RWPE2 (cell line): ENCODE results near the gene VAV3.

Experiments
- ATAC-seq: fragments of 200-7000 bp; cut with Tn5 transposase; 3 replicates; pipeline ENCODE4 v1.9.1; 2021; ENCODE audit warnings: low read depth
- DNase-seq: peaks from one replicate; pipeline ENCODE4 v3.0.0-alpha.2; 2020; ENCODE audit warnings: low spot score
- H3K27ac ChIP-seq: fragments of 450-650 bp; 2 replicates; pipeline ENCODE4 v1.5.1; 2017; ENCODE audit warnings: mild to moderate bottlenecking; ENCODE audit not compliant: poor library complexity, severe bottlenecking
- H3K27me3 ChIP-seq: fragments of 250-450 bp; sonication (Bioruptor Pico); 2 replicates; pipeline ENCODE4 v1.5.1; 2021; ENCODE audit warnings: mild to moderate bottlenecking, moderate library complexity; ENCODE audit not compliant: insufficient read depth, poor library complexity, severe bottlenecking
- H3K36me3 ChIP-seq: fragments of 250-450 bp; sonication (Bioruptor Pico); 2 replicates; pipeline ENCODE4 v1.5.1; 2020; ENCODE audit warnings: low read depth, mild to moderate bottlenecking, moderate library complexity
- H3K4me1 ChIP-seq: fragments of 250-450 bp; sonication (Bioruptor Pico); 2 replicates; pipeline ENCODE4 v1.5.1; 2021; ENCODE audit warnings: mild to moderate bottlenecking, moderate library complexity; ENCODE audit not compliant: insufficient read depth, poor library complexity, severe bottlenecking
- H3K4me3 ChIP-seq: fragments of 250-450 bp; sonication (Bioruptor Pico); 2 replicates; pipeline ENCODE4 v1.5.1; 2021; ENCODE audit warnings: mild to moderate bottlenecking, moderate library complexity; ENCODE audit not compliant: severe bottlenecking
- H3K9me3 ChIP-seq: fragments of 250-450 bp; sonication (Bioruptor Pico); 2 replicates; pipeline ENCODE4 v1.5.1; 2021; ENCODE audit warnings: mild to moderate bottlenecking, moderate library complexity; ENCODE audit not compliant: severe bottlenecking
- TF ChIP-seq, protein P1 (sequence below): fragments of 450-650 bp; IDR thresholded peaks from one replicate; pipeline ENCODE4 v1.5.1; 2017; ENCODE audit warnings: mild to moderate bottlenecking, moderate library complexity; ENCODE audit not compliant: poor library complexity, severe bottlenecking

Gene VAV3

DNA sequence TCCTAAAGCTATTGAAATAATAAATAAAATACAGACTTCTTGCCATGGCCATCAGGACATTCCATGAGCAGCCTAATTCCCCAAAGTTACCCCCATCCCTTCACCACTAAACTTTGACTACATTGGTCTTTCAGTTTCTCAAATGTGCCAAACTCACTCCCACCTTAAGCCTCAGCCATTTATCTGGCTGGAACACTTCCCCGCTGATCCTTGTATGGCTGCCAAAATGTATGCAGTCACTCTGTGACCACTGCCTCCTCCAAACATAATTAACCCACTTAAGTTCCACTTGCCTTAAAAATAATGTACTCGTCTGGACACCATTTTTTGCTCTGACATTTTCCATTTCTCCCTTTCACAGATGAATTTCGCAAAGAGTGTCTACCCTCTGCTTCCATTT is 416.7 kb downstream of the VAV3 start:
- DNase-seq, result no peak
- H3K4me3 ChIP-seq, result no peak overlapping the region
- no peaks in the 10 kb centered on the region for H3K9me3 ChIP-seq
- ATAC-seq, result no peak
- H3K27ac ChIP-seq, result peak overlapping the region; percentile 18
- peaks cover 6% of the 10 kb centered on the region for H3K4me1 ChIP-seq
- H3K36me3 ChIP-seq, result no peaks in the 10 kb centered on the region
- H3K27me3 ChIP-seq, result no peaks in the 10 kb centered on the region
- TF ChIP-seq, protein P1, sequence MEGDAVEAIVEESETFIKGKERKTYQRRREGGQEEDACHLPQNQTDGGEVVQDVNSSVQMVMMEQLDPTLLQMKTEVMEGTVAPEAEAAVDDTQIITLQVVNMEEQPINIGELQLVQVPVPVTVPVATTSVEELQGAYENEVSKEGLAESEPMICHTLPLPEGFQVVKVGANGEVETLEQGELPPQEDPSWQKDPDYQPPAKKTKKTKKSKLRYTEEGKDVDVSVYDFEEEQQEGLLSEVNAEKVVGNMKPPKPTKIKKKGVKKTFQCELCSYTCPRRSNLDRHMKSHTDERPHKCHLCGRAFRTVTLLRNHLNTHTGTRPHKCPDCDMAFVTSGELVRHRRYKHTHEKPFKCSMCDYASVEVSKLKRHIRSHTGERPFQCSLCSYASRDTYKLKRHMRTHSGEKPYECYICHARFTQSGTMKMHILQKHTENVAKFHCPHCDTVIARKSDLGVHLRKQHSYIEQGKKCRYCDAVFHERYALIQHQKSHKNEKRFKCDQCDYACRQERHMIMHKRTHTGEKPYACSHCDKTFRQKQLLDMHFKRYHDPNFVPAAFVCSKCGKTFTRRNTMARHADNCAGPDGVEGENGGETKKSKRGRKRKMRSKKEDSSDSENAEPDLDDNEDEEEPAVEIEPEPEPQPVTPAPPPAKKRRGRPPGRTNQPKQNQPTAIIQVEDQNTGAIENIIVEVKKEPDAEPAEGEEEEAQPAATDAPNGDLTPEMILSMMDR, result no peak

DNA sequence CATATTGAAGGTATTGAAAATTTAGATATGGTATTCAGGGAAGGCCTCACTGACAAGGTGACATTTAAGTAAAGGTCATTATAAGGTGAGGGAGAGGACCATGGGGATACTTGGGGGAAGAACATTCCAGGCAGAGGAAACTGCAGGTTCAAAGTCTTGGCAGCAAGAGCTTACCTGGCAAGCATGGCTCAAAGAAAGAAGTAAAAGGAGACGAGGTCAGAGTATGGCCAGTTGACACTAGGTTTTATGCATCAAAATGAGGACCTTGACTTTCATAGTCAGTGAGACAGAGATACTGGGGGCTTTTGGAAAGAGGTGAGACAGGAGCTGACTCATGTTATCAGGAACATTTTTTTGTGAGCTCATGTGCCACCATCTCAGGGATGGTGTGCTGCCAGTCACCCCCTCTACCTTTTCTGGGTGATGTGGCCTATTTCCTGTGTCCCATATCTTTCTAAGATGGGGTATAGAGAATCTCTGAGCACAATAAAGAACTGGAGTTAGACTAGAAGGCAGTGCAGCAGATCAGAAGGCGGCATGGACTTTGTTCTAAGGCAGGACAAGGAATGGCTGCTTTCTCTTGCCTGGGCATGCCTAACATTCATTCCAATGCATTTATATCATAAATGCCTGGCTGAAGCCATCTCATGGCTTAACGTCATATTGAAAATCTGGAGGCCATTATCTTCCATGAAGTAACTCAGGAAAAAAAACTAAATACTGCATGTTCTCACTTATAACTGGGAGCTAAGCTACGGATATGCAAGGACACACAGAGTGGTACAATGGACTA is 417.4 kb downstream of the VAV3 start:
- H3K4me1 ChIP-seq, result peaks cover 6% of the 10 kb centered on the region
- TF ChIP-seq, protein P1, result no peak
- peak; percentile 78 for ATAC-seq
- H3K4me3 ChIP-seq, result no peak overlapping the region
- H3K27ac ChIP-seq, result peak overlapping the region; percentile 18
- no peaks in the 10 kb centered on the region for H3K36me3 ChIP-seq
- H3K27me3 ChIP-seq, result no peaks in the 10 kb centered on the region
- no peak for DNase-seq
- H3K9me3 ChIP-seq, result no peaks in the 10 kb centered on the region

DNA sequence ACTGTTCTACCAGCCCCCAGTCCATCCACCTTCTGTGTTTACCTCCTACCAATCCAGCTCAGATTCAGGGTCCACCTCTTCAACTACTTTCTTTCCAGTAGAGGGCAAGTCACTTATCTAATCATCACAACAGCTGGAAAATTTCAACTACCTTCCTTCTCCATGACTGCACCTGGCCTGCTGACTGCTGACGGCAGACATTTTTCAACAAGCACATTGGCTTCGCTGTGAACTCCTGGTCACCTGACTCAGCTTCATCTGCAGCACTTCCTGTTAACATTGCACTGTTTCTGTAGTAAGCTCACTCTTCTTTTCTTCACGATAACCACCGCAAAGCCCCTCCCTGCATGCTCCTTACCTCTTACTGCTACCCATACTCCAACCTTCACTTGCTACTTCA is 418.4 kb downstream of the VAV3 start:
- DNase-seq, result no peak
- Histone ChIP-seq H3K4me1 (peaks cover 6% of the 10 kb centered on the region), H3K4me3 (no peak overlapping the region), H3K9me3 (no peaks in the 10 kb centered on the region), H3K27me3 (no peaks in the 10 kb centered on the region), H3K36me3 (no peaks in the 10 kb centered on the region), H3K27ac (no peak overlapping the region)
- ATAC-seq, result no peak
- TF ChIP-seq, protein P1, result no peak

DNA sequence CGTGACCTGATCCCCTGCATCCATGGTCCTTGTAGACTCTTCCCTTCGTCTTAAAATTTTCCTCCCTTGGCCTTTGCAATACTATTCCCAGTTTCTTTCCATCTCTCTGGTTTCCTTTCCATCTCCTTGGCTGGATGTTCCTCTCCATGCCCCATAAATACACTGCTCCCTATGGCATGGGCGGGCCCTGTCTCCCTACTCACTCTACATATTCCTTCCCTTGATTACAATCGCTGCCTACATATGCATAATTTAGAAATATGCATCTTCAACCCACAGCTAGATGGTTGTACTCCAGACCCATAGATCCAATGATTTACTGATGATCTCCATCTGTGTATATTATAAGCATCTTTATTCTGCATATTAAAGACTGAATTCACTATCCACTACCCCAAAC is 419.1 kb downstream of the VAV3 start:
- Histone ChIP-seq H3K4me1 (peaks cover 6% of the 10 kb centered on the region), H3K27ac (no peak overlapping the region), H3K4me3 (no peak overlapping the region), H3K9me3 (no peaks in the 10 kb centered on the region), H3K27me3 (no peaks in the 10 kb centered on the region), H3K36me3 (no peaks in the 10 kb centered on the region)
- TF ChIP-seq, protein P1, result no peak
- no peak for ATAC-seq
- no peak for DNase-seq

DNA sequence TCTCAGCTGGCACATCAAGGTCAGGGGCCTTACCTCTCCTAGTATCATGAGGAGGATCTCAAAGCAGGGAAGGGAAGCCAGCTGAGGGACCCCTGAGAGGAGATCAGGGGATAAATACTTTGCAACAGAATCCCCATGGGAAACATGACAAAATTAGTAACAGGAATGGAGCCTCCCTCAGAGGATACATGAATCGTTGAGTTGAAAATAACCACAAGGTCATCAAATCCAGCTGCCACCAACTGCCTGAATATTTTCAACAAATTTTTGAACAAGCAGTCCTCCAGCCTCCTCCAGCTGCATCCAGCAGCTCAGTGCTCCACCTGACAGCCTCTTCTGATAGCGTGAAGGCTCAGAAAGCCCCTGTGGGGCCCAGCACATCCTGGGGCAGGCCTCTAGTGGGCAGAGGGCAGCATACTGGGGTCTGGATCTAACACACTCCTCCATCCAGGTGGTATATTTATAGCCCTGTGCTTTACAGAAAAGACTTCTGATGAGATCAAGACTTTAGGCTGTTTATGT is 419.9 kb downstream of the VAV3 start:
- Histone ChIP-seq H3K36me3 (no peaks in the 10 kb centered on the region), H3K4me3 (no peak overlapping the region), H3K27me3 (no peaks in the 10 kb centered on the region), H3K9me3 (no peaks in the 10 kb centered on the region), H3K4me1 (peaks cover 6% of the 10 kb centered on the region), H3K27ac (no peak overlapping the region)
- no peak for DNase-seq
- TF ChIP-seq, protein P1, result no peak
- ATAC-seq, result no peak
